HEK293T (cell line): ENCODE results near the gene FCGR3A.
A peak's percentile ranks its signal among the peaks of the same experiment; 100 is the strongest.
"Not testable (repeated sequence)": the region's sequence is repeated elsewhere in the genome, so short reads cannot be mapped to it uniquely, and the experiment has no call there.

ENCODE experiments used
- CTCF ChIA-PET: fragments of 350-600 bp; formaldehyde crosslinking; extraction: SDS; loops from one replicate; lab custom pipeline; 2021; ENCODE audit warnings: antibody characterized with exemption, inconsistent platforms; lab: Yijun Ruan, JAX
- POLR2A ChIA-PET: fragments of 350-600 bp; formaldehyde crosslinking; extraction: SDS; loops from one replicate; lab custom pipeline; 2020; ENCODE audit warnings: antibody characterized with exemption, inconsistent platforms; lab: Yijun Ruan, JAX
- DNase-seq: peaks from one replicate; pipeline ENCODE4 v3.0.0; 2012; ENCODE audit warnings: mixed read lengths; ENCODE audit errors: extremely low spot score
- ARNT ChIP-seq: fragments of 450-650 bp; IDR thresholded peaks from 2 replicates; pipeline ENCODE4 v1.6.1; 2017; ENCODE audit warnings: mild to moderate bottlenecking
- BHLHE40 ChIP-seq: fragments of 450-650 bp; IDR thresholded peaks from 2 replicates; pipeline ENCODE4 v1.6.1; 2016; ENCODE audit warnings: mild to moderate bottlenecking, moderate library complexity, borderline replicate concordance
- CTBP1 ChIP-seq: fragments of 450-650 bp; IDR thresholded peaks from 2 replicates; pipeline ENCODE4 v1.6.1; 2016; ENCODE audit warnings: borderline replicate concordance
- FOXK2 ChIP-seq: fragments of 450-650 bp; IDR thresholded peaks from 2 replicates; pipeline ENCODE4 v1.6.1; 2016; ENCODE audit warnings: mild to moderate bottlenecking
- FOXM1 ChIP-seq: fragments of 450-650 bp; IDR thresholded peaks from 2 replicates; pipeline ENCODE4 v1.6.1; 2017; ENCODE audit warnings: mild to moderate bottlenecking, borderline replicate concordance
- HDGF ChIP-seq: fragments of 450-650 bp; IDR thresholded peaks from 2 replicates; pipeline ENCODE4 v1.6.1; 2017; ENCODE audit warnings: antibody characterized with exemption, borderline replicate concordance
- L3MBTL2 ChIP-seq: fragments of 450-650 bp; conservative IDR thresholded peaks from 2 replicates; pipeline ENCODE4 v1.6.1; 2016; ENCODE audit warnings: mild to moderate bottlenecking
- LEF1 ChIP-seq: fragments of 450-650 bp; IDR thresholded peaks from 2 replicates; pipeline ENCODE4 v1.6.1; 2017; ENCODE audit warnings: mild to moderate bottlenecking, borderline replicate concordance
- NFRKB ChIP-seq: fragments of 450-650 bp; IDR thresholded peaks from 2 replicates; pipeline ENCODE4 v1.6.1; 2016; ENCODE audit warnings: mild to moderate bottlenecking, moderate library complexity
- PKNOX1 ChIP-seq: fragments of 450-650 bp; IDR thresholded peaks from 2 replicates; pipeline ENCODE4 v1.6.1; 2016
- SP1 ChIP-seq: fragments of 450-650 bp; IDR thresholded peaks from 2 replicates; pipeline ENCODE4 v1.6.1; 2017
- SUZ12 ChIP-seq: fragments of 450-650 bp; IDR thresholded peaks from 2 replicates; pipeline ENCODE4 v1.6.1; 2016; ENCODE audit warnings: mild to moderate bottlenecking
- TARDBP ChIP-seq: fragments of 450-650 bp; IDR thresholded peaks from 2 replicates; pipeline ENCODE4 v1.6.1; 2016
- ZNF384 ChIP-seq: fragments of 450-650 bp; IDR thresholded peaks from 2 replicates; pipeline ENCODE4 v1.6.1; 2016

Gene FCGR3A

DNA sequence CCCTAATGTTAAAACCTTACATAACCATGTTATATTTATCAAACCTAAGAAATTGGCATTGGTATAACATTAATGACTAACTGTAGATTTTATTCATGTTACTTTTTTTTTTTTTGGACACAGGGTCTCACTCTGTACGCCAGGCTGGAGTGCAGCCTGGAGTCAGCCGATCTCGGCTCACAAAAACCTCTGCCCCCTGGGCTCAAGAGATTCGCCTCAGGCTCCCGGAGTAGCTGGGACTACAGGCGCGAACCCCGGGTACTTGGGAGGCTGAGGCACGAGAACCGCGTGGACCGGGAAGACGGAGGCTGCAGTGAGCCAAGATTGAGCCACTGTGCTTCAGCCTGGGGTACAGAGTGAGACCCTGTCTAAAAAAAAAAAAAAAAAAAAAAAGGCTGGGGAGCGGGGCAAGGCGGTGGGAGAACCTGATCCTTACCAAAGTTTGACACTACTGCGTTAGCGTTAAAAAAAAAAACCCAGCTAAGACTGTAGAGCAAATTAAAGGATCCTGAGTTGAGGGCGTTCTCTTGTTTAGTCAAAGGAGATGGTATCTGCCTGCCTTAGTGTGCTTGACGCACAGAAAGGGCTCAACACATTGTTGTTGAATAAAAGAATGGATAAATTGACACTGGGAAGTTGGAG, 20.0 kb downstream of the FCGR3A start:
- DNase-seq, CTCF ChIA-PET, POLR2A ChIA-PET: not testable (repeated sequence)
- 0 out of 2 replicates have a peak, but pooled peaks have one; percentile 11 for TF ChIP-seq L3MBTL2

DNA sequence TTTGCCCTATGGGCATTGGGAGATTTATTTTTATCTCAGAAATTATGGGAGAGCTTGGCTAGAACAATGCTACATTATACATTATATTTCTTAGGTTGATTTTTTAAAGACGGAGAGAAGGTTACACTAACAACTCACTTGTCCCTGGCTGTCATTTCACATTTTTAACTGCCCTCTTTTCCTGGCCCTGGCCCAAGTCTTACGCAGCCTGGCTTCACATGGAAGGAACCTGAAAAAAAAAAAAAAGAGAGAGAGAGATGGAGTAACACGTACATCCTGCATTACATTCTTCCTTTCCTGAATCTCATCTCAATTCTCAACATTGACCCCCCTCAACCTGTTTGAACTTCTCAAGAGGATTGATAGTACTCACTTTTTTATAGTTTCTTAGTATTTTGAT, 21.1 kb downstream of the FCGR3A start:
- POLR2A ChIA-PET, CTCF ChIA-PET, DNase-seq: not testable (repeated sequence)

GRCh38 chr1:161525918-161526317, 23.7 kb downstream of the FCGR3A start:
- CTCF ChIA-PET, POLR2A ChIA-PET, DNase-seq: not testable (repeated sequence)

GRCh38 chr1:161525321-161525720, 24.3 kb downstream of the FCGR3A start:
- POLR2A ChIA-PET, CTCF ChIA-PET, DNase-seq: not testable (repeated sequence)

DNA sequence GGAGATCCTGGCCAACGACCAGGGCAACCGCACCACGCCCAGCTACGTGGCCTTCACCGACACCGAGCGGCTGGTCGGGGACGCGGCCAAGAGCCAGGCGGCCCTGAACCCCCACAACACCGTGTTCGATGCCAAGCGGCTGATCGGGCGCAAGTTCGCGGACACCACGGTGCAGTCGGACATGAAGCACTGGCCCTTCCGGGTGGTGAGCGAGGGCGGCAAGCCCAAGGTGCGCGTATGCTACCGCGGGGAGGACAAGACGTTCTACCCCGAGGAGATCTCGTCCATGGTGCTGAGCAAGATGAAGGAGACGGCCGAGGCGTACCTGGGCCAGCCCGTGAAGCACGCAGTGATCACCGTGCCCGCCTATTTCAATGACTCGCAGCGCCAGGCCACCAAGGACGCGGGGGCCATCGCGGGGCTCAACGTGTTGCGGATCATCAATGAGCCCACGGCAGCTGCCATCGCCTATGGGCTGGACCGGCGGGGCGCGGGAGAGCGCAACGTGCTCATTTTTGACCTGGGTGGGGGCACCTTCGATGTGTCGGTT, 24.8 kb downstream of the FCGR3A start:
- CTCF ChIA-PET, DNase-seq, POLR2A ChIA-PET: not testable (repeated sequence)

DNA sequence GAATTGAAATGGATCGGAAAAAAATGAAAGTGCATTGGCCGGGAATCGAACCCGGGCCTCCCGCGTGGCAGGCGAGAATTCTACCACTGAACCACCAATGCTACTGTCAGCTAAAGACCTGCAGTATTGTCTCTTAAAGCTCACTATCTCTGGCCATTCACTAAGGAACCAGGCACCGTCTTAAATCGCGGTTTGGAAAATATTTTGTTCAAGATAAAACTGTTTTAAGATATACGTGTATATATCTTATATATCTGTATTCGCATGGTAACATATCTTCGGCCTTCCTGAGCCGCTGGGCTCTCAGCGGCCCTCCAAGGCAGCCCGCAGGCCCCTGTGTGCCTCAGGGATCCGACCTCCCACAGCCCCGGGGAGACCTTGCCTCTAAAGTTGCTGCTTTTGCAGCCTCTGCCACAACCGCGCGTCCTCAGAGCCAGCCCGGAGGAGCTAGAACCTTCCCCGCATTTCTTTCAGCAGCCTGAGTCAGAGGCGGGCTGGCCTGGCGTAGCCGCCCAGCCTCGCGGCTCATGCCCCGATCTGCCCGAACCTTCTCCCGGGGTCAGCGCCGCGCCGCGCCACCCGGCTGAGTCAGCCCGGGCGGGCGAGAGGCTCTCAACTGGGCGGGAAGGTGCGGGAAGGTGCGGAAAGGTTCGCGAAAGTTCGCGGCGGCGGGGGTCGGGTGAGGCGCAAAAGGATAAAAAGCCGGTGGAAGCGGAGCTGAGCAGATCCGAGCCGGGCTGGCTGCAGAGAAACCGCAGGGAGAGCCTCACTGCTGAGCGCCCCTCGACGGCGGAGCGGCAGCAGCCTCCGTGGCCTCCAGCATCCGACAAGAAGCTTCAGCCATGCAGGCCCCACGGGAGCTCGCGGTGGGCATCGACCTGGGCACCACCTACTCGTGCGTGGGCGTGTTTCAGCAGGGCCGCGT, 25.5 kb downstream of the FCGR3A start, which contains the start of gene HSPA6:
Gene HSPA6, plus strand, starts transcription at position 724 of the 925 bp plus-strand sequence. Its CDS starts 119 bp downstream, at position 843.
- peak; percentile 21; the same call in 1 of the 2 replicates for TF ChIP-seq TARDBP
- peak; percentile 90 for TF ChIP-seq L3MBTL2
- CTCF ChIA-PET, POLR2A ChIA-PET: not testable (repeated sequence)
- DNase-seq = peak; percentile 68

- POLR2A ChIA-PET, DNase-seq, CTCF ChIA-PET: not testable (repeated sequence)
These were observed 26.4 kb downstream of the FCGR3A start for GRCh38 chr1:161523041-161523816.

- POLR2A ChIA-PET = not testable (repeated sequence)
These were observed 35.7 kb downstream of the FCGR3A start for GRCh38 chr1:161513953-161514352.

GRCh38 chr1:161513448-161513780, 36.2 kb downstream of the FCGR3A start:
- POLR2A ChIA-PET, CTCF ChIA-PET: not testable (repeated sequence)

More at GRCh38 chr1:161513953-161514352, 35.7 kb downstream of the FCGR3A start:
- DNase-seq, CTCF ChIA-PET: not testable (repeated sequence)

GRCh38 chr1:161512636-161513447, 36.8 kb downstream of the FCGR3A start:
- DNase-seq, CTCF ChIA-PET, POLR2A ChIA-PET: not testable (repeated sequence)

More at GRCh38 chr1:161513448-161513780, 36.2 kb downstream of the FCGR3A start:
- DNase-seq = not testable (repeated sequence)

DNA sequence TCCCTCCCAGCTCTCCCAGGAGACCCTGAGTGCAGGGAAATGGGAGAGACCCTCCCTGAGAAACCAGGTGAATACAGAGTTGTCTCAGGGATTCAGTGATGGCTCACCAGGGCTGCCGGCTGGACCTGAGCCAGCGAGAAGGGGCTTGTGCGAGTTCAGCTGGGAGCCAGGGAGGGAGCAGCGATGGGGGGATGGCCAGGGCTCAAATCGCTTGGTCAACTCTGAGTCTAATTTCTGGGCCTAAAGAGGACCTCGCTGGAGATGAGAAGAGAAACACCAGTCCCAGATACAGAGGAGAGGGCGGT, 37.9 kb downstream of the FCGR3A start:
- ChIA-PET CTCF (no interaction called here), POLR2A (no interaction called here)
- no peak for DNase-seq
- no peak for TF ChIP-seq BHLHE40
- TF ChIP-seq NFRKB = no peak
- TF ChIP-seq CTBP1 = no peak
- no peak for TF ChIP-seq ZNF384
- no peak for TF ChIP-seq HDGF
- no peak for TF ChIP-seq ARNT
- no peak for TF ChIP-seq SP1
- no peak for TF ChIP-seq SUZ12
- TF ChIP-seq FOXK2 = no peak
- no peak for TF ChIP-seq TARDBP
- no peak for TF ChIP-seq PKNOX1
- no peak for TF ChIP-seq FOXM1
- no peak for TF ChIP-seq LEF1
